Smooth muscle cell (in vitro differentiated cells): ENCODE data around the gene MYRIP. TPM values are rescaled to one million over a fixed set of nuclear protein-coding genes. Genes with fewer than 3 reads are reported as not detected.

Experiments
- DNase-seq: peaks from one replicate; lab custom pipeline; 2025; ENCODE audit not compliant: unreplicated experiment; lab: John Stamatoyannopoulos, UW
- H2AFZ ChIP-seq: fragments of 200-600 bp; sonication (generic); 2 replicates; pipeline ENCODE4 v1.6.0; 2016; ENCODE audit warnings: antibody characterized with exemption, low read depth, mild to moderate bottlenecking
- H3F3A ChIP-seq: fragments of 200-600 bp; sonication (generic); 2 replicates; pipeline ENCODE4 v1.6.0; 2017; ENCODE audit warnings: antibody characterized with exemption, low read depth
- H3K27ac ChIP-seq: fragments of 200-600 bp; sonication (generic); 2 replicates; pipeline ENCODE4 v1.5.1; 2016; ENCODE audit warnings: low read depth, mild to moderate bottlenecking
- H3K27me3 ChIP-seq: fragments of 200-600 bp; sonication (generic); 2 replicates; pipeline ENCODE4 v1.6.1; 2016; ENCODE audit warnings: low read depth, mild to moderate bottlenecking
- H3K36me3 ChIP-seq: fragments of 200-600 bp; sonication (generic); 2 replicates; pipeline ENCODE4 v1.5.1; 2016; ENCODE audit warnings: low read depth
- H3K4me1 ChIP-seq: fragments of 200-600 bp; sonication (generic); 2 replicates; pipeline ENCODE4 v1.5.1; 2016; ENCODE audit warnings: low read depth
- H3K4me2 ChIP-seq: fragments of 200-600 bp; sonication (generic); 2 replicates; pipeline ENCODE4 v1.6.0; 2016; ENCODE audit warnings: mild to moderate bottlenecking
- H3K4me3 ChIP-seq: fragments of 200-600 bp; sonication (generic); 2 replicates; pipeline ENCODE4 v1.5.1; 2016; ENCODE audit warnings: mild to moderate bottlenecking
- H3K79me2 ChIP-seq: fragments of 200-600 bp; sonication (generic); 2 replicates; pipeline ENCODE4 v1.6.0; 2016; ENCODE audit warnings: low read depth, mild to moderate bottlenecking
- H3K9ac ChIP-seq: fragments of 200-600 bp; sonication (generic); 2 replicates; pipeline ENCODE4 v1.6.0; 2016; ENCODE audit warnings: low read depth
- H3K9me3 ChIP-seq: fragments of 200-600 bp; sonication (generic); replicated peaks from 2 replicates; pipeline ENCODE4 v1.5.1; 2016; ENCODE audit warnings: low read depth
- H4K20me1 ChIP-seq: fragments of 200-600 bp; sonication (generic); 2 replicates; pipeline ENCODE4 v1.6.0; 2016; ENCODE audit warnings: low read depth
- CTCF ChIP-seq: fragments of 200-600 bp; sonication (generic); IDR thresholded peaks from 2 replicates; pipeline ENCODE4 v1.5.1; 2017; ENCODE audit warnings: borderline replicate concordance, mild to moderate bottlenecking, antibody characterized with exemption; ENCODE audit not compliant: insufficient read depth, poor library complexity, severe bottlenecking
- WGBS: methylation state at CpG from one replicate; pipeline ENCODE4 v1.1.7; 2016; ENCODE audit warnings: low lambda C conversion rate; 5-methylcytosine and 5-hydroxymethylcytosine counted together
- polyA plus RNA-seq: library from polyadenylated mRNA; unstranded; fragments of >200 nt; fragmentation: Nextera tagmentation; extraction: Ambion mirVana; gene quantifications from 2 replicates; pipeline ENCODE4 v1.2.1, GENCODE V29; 2016
- total RNA-seq: library from RNA; depleted of rRNA; stranded (reverse); fragments of >200 nt; gene quantifications from 2 replicates; pipeline ENCODE4 v1.2.3, GENCODE V29; 2014

Gene MYRIP
- total and polyA plus RNA-seq, 2 experiments from 2014 or later = not detected

- no peaks in the 10 kb centered on the region for H4K20me1 ChIP-seq
- H3K36me3 ChIP-seq = no peaks in the 10 kb centered on the region
- no peaks in the 10 kb centered on the region for H3K9me3 ChIP-seq
- H3K4me3 ChIP-seq = no peak overlapping the region
- no peaks in the 10 kb centered on the region for H3K79me2 ChIP-seq
- no peak overlapping the region for H3K9ac ChIP-seq
- no peak for TF ChIP-seq CTCF
- H3K4me2 ChIP-seq = no peak overlapping the region
- no peak overlapping the region for H3K27ac ChIP-seq
- no peak overlapping the region for H2AFZ ChIP-seq
- WGBS = 73% methylated on average over 2 of the region's 2 CpGs
- no peaks in the 10 kb centered on the region for H3F3A ChIP-seq
- peaks cover 16% of the 10 kb centered on the region for H3K27me3 ChIP-seq
- no peaks in the 10 kb centered on the region for H3K4me1 ChIP-seq
- no peak for DNase-seq
Measured at GRCh38 chr3:39970982-39971381, 161.6 kb downstream of the MYRIP start.

GRCh38 chr3:39971559-39972031 is 162.2 kb downstream of the MYRIP start:
- TF ChIP-seq CTCF = no peak
- H3K27me3 ChIP-seq = peaks cover 12% of the 10 kb centered on the region

GRCh38 chr3:39972508-39972907 is 163.1 kb downstream of the MYRIP start:
- H3K9me3 ChIP-seq = no peaks in the 10 kb centered on the region
- H3K36me3 ChIP-seq = no peaks in the 10 kb centered on the region
- no peak overlapping the region for H3K4me2 ChIP-seq
- H2AFZ ChIP-seq = no peak overlapping the region
- H3K27ac ChIP-seq = no peak overlapping the region
- DNase-seq = no peak
- 85% methylated on average over 5 of the region's 5 CpGs for WGBS
- no peaks in the 10 kb centered on the region for H3F3A ChIP-seq
- no peaks in the 10 kb centered on the region for H3K79me2 ChIP-seq
- no peak overlapping the region for H3K4me3 ChIP-seq
- H3K4me1 ChIP-seq = no peaks in the 10 kb centered on the region
- no peaks in the 10 kb centered on the region for H4K20me1 ChIP-seq
- peaks cover 10% of the 10 kb centered on the region for H3K27me3 ChIP-seq
- H3K9ac ChIP-seq = no peak overlapping the region
- TF ChIP-seq CTCF = no peak

More at GRCh38 chr3:39971559-39972031, 162.2 kb downstream of the MYRIP start:
- Histone ChIP-seq H3K9ac (no peak overlapping the region), H3K4me1 (no peaks in the 10 kb centered on the region), H4K20me1 (no peaks in the 10 kb centered on the region), H3K9me3 (no peaks in the 10 kb centered on the region), H3K4me2 (no peak overlapping the region), H3F3A (no peaks in the 10 kb centered on the region), H3K27ac (no peak overlapping the region), H3K4me3 (no peak overlapping the region), H3K79me2 (no peaks in the 10 kb centered on the region), H2AFZ (no peak overlapping the region), H3K36me3 (no peaks in the 10 kb centered on the region)
- no peak for DNase-seq
- 93% methylated on average over 3 of the region's 3 CpGs for WGBS

- no peaks in the 10 kb centered on the region for H4K20me1 ChIP-seq
- TF ChIP-seq CTCF = no peak
- no peaks in the 10 kb centered on the region for H3K9me3 ChIP-seq
- H3K4me2 ChIP-seq = no peak overlapping the region
- H3F3A ChIP-seq = no peaks in the 10 kb centered on the region
- H3K9ac ChIP-seq = no peak overlapping the region
- H3K36me3 ChIP-seq = no peaks in the 10 kb centered on the region
- WGBS = 84% methylated on average over 6 of the region's 6 CpGs
- no peak overlapping the region for H3K27ac ChIP-seq
- DNase-seq = no peak
- no peaks in the 10 kb centered on the region for H3K4me1 ChIP-seq
- no peaks in the 10 kb centered on the region for H3K79me2 ChIP-seq
- no peak overlapping the region for H3K4me3 ChIP-seq
- no peaks in the 10 kb centered on the region for H3K27me3 ChIP-seq
- no peak overlapping the region for H2AFZ ChIP-seq
Measured at GRCh38 chr3:39977058-39977794, 167.8 kb downstream of the MYRIP start.
